ENCODE results near the gene MARK2.
A peak's percentile ranks its signal among the peaks of the same experiment; 100 is the strongest.

MARK2 gene

GRCh38 chr11:63839508-63840355 is 822 bp downstream of the MARK2 start:
- Mint-ChIP-seq H3K4me3 (peak overlapping the region; percentile 84), H3K4me1 (ENCODE audit: low read depth) (peaks cover 64% of the 10 kb centered on the region), H3K27ac (peak overlapping the region; percentile 70), H3K36me3 (no peaks in the 10 kb centered on the region), H3K9me3 (ENCODE audit: low read depth) (no peaks in the 10 kb centered on the region), H3K27me3 (no peaks in the 10 kb centered on the region)

GRCh38 chr11:63840356-63841060 is 1.6 kb downstream of the MARK2 start:
- H3K9me3 Mint-ChIP-seq (ENCODE audit: low read depth): no peaks in the 10 kb centered on the region
- H3K36me3 Mint-ChIP-seq: no peaks in the 10 kb centered on the region
- no peaks in the 10 kb centered on the region for H3K27me3 Mint-ChIP-seq
- peaks cover 71% of the 10 kb centered on the region for H3K4me1 Mint-ChIP-seq (ENCODE audit: low read depth)
- H3K27ac Mint-ChIP-seq: peak overlapping the region; percentile 70
- H3K4me3 Mint-ChIP-seq: peak overlapping the region; percentile 84

GRCh38 chr11:63841554-63841953 is 2.6 kb downstream of the MARK2 start:
- peak overlapping the region; percentile 84 for H3K4me3 Mint-ChIP-seq
- H3K4me1 Mint-ChIP-seq (ENCODE audit: low read depth): peaks cover 77% of the 10 kb centered on the region
- H3K27me3 Mint-ChIP-seq: no peaks in the 10 kb centered on the region
- peak overlapping the region; percentile 37 for H3K27ac Mint-ChIP-seq
- no peaks in the 10 kb centered on the region for H3K36me3 Mint-ChIP-seq
- H3K9me3 Mint-ChIP-seq (ENCODE audit: low read depth): no peaks in the 10 kb centered on the region

GRCh38 chr11:63843041-63843440 is 4.1 kb downstream of the MARK2 start:
- Mint-ChIP-seq H3K4me1 (ENCODE audit: low read depth) (peaks cover 76% of the 10 kb centered on the region), H3K27me3 (no peaks in the 10 kb centered on the region), H3K36me3 (no peaks in the 10 kb centered on the region), H3K27ac (peak overlapping the region; percentile 34), H3K9me3 (ENCODE audit: low read depth) (no peaks in the 10 kb centered on the region), H3K4me3 (peak overlapping the region; percentile 55)

GRCh38 chr11:63844836-63845235 is 5.9 kb downstream of the MARK2 start:
- Mint-ChIP-seq H3K27me3 (no peaks in the 10 kb centered on the region), H3K36me3 (peaks cover 2% of the 10 kb centered on the region), H3K4me1 (ENCODE audit: low read depth) (peaks cover 84% of the 10 kb centered on the region), H3K27ac (peak overlapping the region; percentile 6), H3K4me3 (no peak overlapping the region), H3K9me3 (ENCODE audit: low read depth) (no peaks in the 10 kb centered on the region)

GRCh38 chr11:63845303-63845702 is 6.4 kb downstream of the MARK2 start:
- Mint-ChIP-seq H3K27ac (no peak overlapping the region), H3K27me3 (no peaks in the 10 kb centered on the region), H3K9me3 (ENCODE audit: low read depth) (no peaks in the 10 kb centered on the region), H3K4me3 (no peak overlapping the region), H3K36me3 (peaks cover 3% of the 10 kb centered on the region), H3K4me1 (ENCODE audit: low read depth) (peaks cover 82% of the 10 kb centered on the region)

- H3K27me3 Mint-ChIP-seq: no peaks in the 10 kb centered on the region
- H3K4me1 Mint-ChIP-seq (ENCODE audit: low read depth): peaks cover 82% of the 10 kb centered on the region
- H3K36me3 Mint-ChIP-seq: peaks cover 3% of the 10 kb centered on the region
- H3K9me3 Mint-ChIP-seq (ENCODE audit: low read depth): no peaks in the 10 kb centered on the region
- no peak overlapping the region for H3K4me3 Mint-ChIP-seq
- H3K27ac Mint-ChIP-seq: no peak overlapping the region
Observed at GRCh38 chr11:63845911-63846310, 7.0 kb downstream of the MARK2 start.

- Mint-ChIP-seq H3K36me3 (peaks cover 3% of the 10 kb centered on the region), H3K4me1 (ENCODE audit: low read depth) (peaks cover 82% of the 10 kb centered on the region), H3K9me3 (ENCODE audit: low read depth) (no peaks in the 10 kb centered on the region), H3K27ac (peak overlapping the region; percentile 10), H3K27me3 (no peaks in the 10 kb centered on the region), H3K4me3 (no peak overlapping the region)
Observed at GRCh38 chr11:63846897-63847296, 8.0 kb downstream of the MARK2 start.

- Mint-ChIP-seq H3K4me3 (no peak overlapping the region), H3K9me3 (ENCODE audit: low read depth) (no peaks in the 10 kb centered on the region), H3K36me3 (peaks cover 3% of the 10 kb centered on the region), H3K4me1 (ENCODE audit: low read depth) (peaks cover 81% of the 10 kb centered on the region), H3K27me3 (no peaks in the 10 kb centered on the region), H3K27ac (peak overlapping the region; percentile 10)
Observed at GRCh38 chr11:63847363-63847762, 8.5 kb downstream of the MARK2 start.

- H3K36me3 Mint-ChIP-seq: peaks cover 3% of the 10 kb centered on the region
- H3K27me3 Mint-ChIP-seq: no peaks in the 10 kb centered on the region
- no peaks in the 10 kb centered on the region for H3K9me3 Mint-ChIP-seq (ENCODE audit: low read depth)
- H3K4me1 Mint-ChIP-seq (ENCODE audit: low read depth): peaks cover 68% of the 10 kb centered on the region
- H3K4me3 Mint-ChIP-seq: no peak overlapping the region
- H3K27ac Mint-ChIP-seq: peak overlapping the region; percentile 59
Observed at GRCh38 chr11:63849691-63850090, 10.8 kb downstream of the MARK2 start.

- H3K4me3 Mint-ChIP-seq: peak overlapping the region; percentile 68
- peaks cover 3% of the 10 kb centered on the region for H3K36me3 Mint-ChIP-seq
- H3K9me3 Mint-ChIP-seq (ENCODE audit: low read depth): no peaks in the 10 kb centered on the region
- H3K4me1 Mint-ChIP-seq (ENCODE audit: low read depth): peaks cover 66% of the 10 kb centered on the region
- H3K27me3 Mint-ChIP-seq: no peaks in the 10 kb centered on the region
- peak overlapping the region; percentile 82 for H3K27ac Mint-ChIP-seq
Observed at GRCh38 chr11:63850920-63851319, 12.0 kb downstream of the MARK2 start.

- peaks cover 68% of the 10 kb centered on the region for H3K4me1 Mint-ChIP-seq (ENCODE audit: low read depth)
- peaks cover 3% of the 10 kb centered on the region for H3K36me3 Mint-ChIP-seq
- peak overlapping the region; percentile 68 for H3K4me3 Mint-ChIP-seq
- H3K27me3 Mint-ChIP-seq: no peaks in the 10 kb centered on the region
- H3K27ac Mint-ChIP-seq: peak overlapping the region; percentile 82
- H3K9me3 Mint-ChIP-seq (ENCODE audit: low read depth): no peaks in the 10 kb centered on the region
Observed at GRCh38 chr11:63851364-63851763, 12.5 kb downstream of the MARK2 start.

- Mint-ChIP-seq H3K9me3 (ENCODE audit: low read depth) (no peaks in the 10 kb centered on the region), H3K27ac (no peak overlapping the region), H3K4me1 (ENCODE audit: low read depth) (peaks cover 61% of the 10 kb centered on the region)
Observed at GRCh38 chr11:63853476-63853875, 14.6 kb downstream of the MARK2 start.

GRCh38 chr11:63854696-63855095 is 15.8 kb downstream of the MARK2 start:
- Mint-ChIP-seq H3K9me3 (ENCODE audit: low read depth) (no peaks in the 10 kb centered on the region), H3K27me3 (no peaks in the 10 kb centered on the region), H3K27ac (peak overlapping the region; percentile 43), H3K4me3 (no peak overlapping the region), H3K4me1 (ENCODE audit: low read depth) (peaks cover 55% of the 10 kb centered on the region), H3K36me3 (peaks cover 2% of the 10 kb centered on the region)

More at GRCh38 chr11:63853476-63853875, 14.6 kb downstream of the MARK2 start:
- H3K4me3 Mint-ChIP-seq: no peak overlapping the region
- H3K36me3 Mint-ChIP-seq: peaks cover 3% of the 10 kb centered on the region
- H3K27me3 Mint-ChIP-seq: no peaks in the 10 kb centered on the region

- H3K9me3 Mint-ChIP-seq (ENCODE audit: low read depth): no peaks in the 10 kb centered on the region
- H3K36me3 Mint-ChIP-seq: no peaks in the 10 kb centered on the region
- H3K4me3 Mint-ChIP-seq: no peak overlapping the region
- no peaks in the 10 kb centered on the region for H3K27me3 Mint-ChIP-seq
- H3K4me1 Mint-ChIP-seq (ENCODE audit: low read depth): peaks cover 44% of the 10 kb centered on the region
- no peak overlapping the region for H3K27ac Mint-ChIP-seq
Observed at GRCh38 chr11:63855975-63856374, 17.1 kb downstream of the MARK2 start.
